NT2/D1 (cell line): Measurements from ENCODE around the gene SLC5A10.

Experiments used
- DNase-seq: peaks from one replicate; pipeline ENCODE4 v3.0.0-alpha.2; 2011; ENCODE audit warnings: low read depth, low spot score
- H3K27me3 ChIP-seq: 2 replicates; pipeline ENCODE4 v1.6.0; 2011; ENCODE audit warnings: mild to moderate bottlenecking; ENCODE audit not compliant: insufficient read length, insufficient read depth
- H3K36me3 ChIP-seq: 2 replicates; pipeline ENCODE4 v1.6.1; 2011; ENCODE audit warnings: mild to moderate bottlenecking, low read length, mixed read lengths; ENCODE audit not compliant: insufficient read depth, insufficient read length
- H3K4me1 ChIP-seq: 2 replicates; pipeline ENCODE4 v1.5.1; 2011; ENCODE audit not compliant: insufficient read depth, insufficient read length
- H3K4me3 ChIP-seq: 2 replicates; pipeline ENCODE4 v1.5.1; 2011; ENCODE audit warnings: low read depth; ENCODE audit not compliant: insufficient read length
- H3K9ac ChIP-seq: 2 replicates; pipeline ENCODE4 v1.6.0; 2011; ENCODE audit warnings: low read depth; ENCODE audit not compliant: insufficient read length
- H3K9me3 ChIP-seq: 2 replicates; pipeline ENCODE4 v1.5.1; 2011; ENCODE audit warnings: mild to moderate bottlenecking, low read length; ENCODE audit not compliant: insufficient read depth
- SUZ12 ChIP-seq: IDR thresholded peaks from 2 replicates; pipeline ENCODE4 v1.6.1; 2011; ENCODE audit not compliant: insufficient read length, insufficient read depth; ENCODE audit errors: extremely low read depth
- YY1 ChIP-seq: IDR thresholded peaks from 2 replicates; pipeline ENCODE4 v1.6.1; 2011; ENCODE audit not compliant: insufficient read length, insufficient read depth
- ZNF274 ChIP-seq: IDR thresholded peaks from 2 replicates; pipeline ENCODE4 v1.6.1; 2011; ENCODE audit warnings: mild to moderate bottlenecking, low read depth, low read length

The SLC5A10 gene

GRCh38 chr17:18956581-18956980 is 4.6 kb downstream of the SLC5A10 start:
- Histone ChIP-seq H3K4me3 (no peak overlapping the region), H3K36me3 (no peaks in the 10 kb centered on the region), H3K4me1 (peaks cover 10% of the 10 kb centered on the region), H3K27me3 (no peaks in the 10 kb centered on the region), H3K9ac (no peak overlapping the region), H3K9me3 (no peaks in the 10 kb centered on the region)
- DNase-seq: no peak
- TF ChIP-seq SUZ12 (no peak), ZNF274 (no peak), YY1 (no peak)

- Histone ChIP-seq H3K9me3 (no peaks in the 10 kb centered on the region), H3K4me1 (peaks cover 11% of the 10 kb centered on the region), H3K27me3 (no peaks in the 10 kb centered on the region), H3K4me3 (no peak overlapping the region), H3K36me3 (no peaks in the 10 kb centered on the region), H3K9ac (no peak overlapping the region)
- TF ChIP-seq SUZ12 (no peak), ZNF274 (no peak), YY1 (no peak)
- DNase-seq: no peak
Measured at GRCh38 chr17:18957831-18958230, 5.9 kb downstream of the SLC5A10 start.

GRCh38 chr17:18958611-18959010 is 6.6 kb downstream of the SLC5A10 start:
- H3K27me3 ChIP-seq: no peaks in the 10 kb centered on the region
- H3K9ac ChIP-seq: peak overlapping the region; percentile 26
- no peaks in the 10 kb centered on the region for H3K9me3 ChIP-seq
- H3K4me1 ChIP-seq: peaks cover 11% of the 10 kb centered on the region
- TF ChIP-seq ZNF274 (no peak), SUZ12 (no peak), YY1 (no peak)
- DNase-seq: no peak
- no peak overlapping the region for H3K4me3 ChIP-seq
- H3K36me3 ChIP-seq: no peaks in the 10 kb centered on the region

GRCh38 chr17:18959071-18959844 is 7.3 kb downstream of the SLC5A10 start:
- H3K9ac ChIP-seq: peak overlapping the region; percentile 26
- TF ChIP-seq YY1 (no peak), SUZ12 (no peak), ZNF274 (no peak)
- no peak overlapping the region for H3K4me3 ChIP-seq
- peaks cover 11% of the 10 kb centered on the region for H3K4me1 ChIP-seq
- no peaks in the 10 kb centered on the region for H3K27me3 ChIP-seq
- no peaks in the 10 kb centered on the region for H3K9me3 ChIP-seq
- no peak for DNase-seq
- H3K36me3 ChIP-seq: no peaks in the 10 kb centered on the region

GRCh38 chr17:18959845-18960240 is 7.9 kb downstream of the SLC5A10 start:
- Histone ChIP-seq H3K9ac (no peak overlapping the region), H3K4me3 (no peak overlapping the region), H3K4me1 (peaks cover 13% of the 10 kb centered on the region), H3K36me3 (no peaks in the 10 kb centered on the region), H3K9me3 (no peaks in the 10 kb centered on the region), H3K27me3 (no peaks in the 10 kb centered on the region)
- no peak for DNase-seq
- TF ChIP-seq YY1: no peak
- TF ChIP-seq SUZ12: no peak
- no peak for TF ChIP-seq ZNF274

GRCh38 chr17:18960241-18960665 is 8.3 kb downstream of the SLC5A10 start:
- no peak overlapping the region for H3K9ac ChIP-seq
- TF ChIP-seq YY1: no peak
- TF ChIP-seq SUZ12: no peak
- no peak for TF ChIP-seq ZNF274
- no peaks in the 10 kb centered on the region for H3K9me3 ChIP-seq
- H3K36me3 ChIP-seq: no peaks in the 10 kb centered on the region
- H3K4me3 ChIP-seq: no peak overlapping the region
- no peak for DNase-seq
- H3K4me1 ChIP-seq: peaks cover 13% of the 10 kb centered on the region
- no peaks in the 10 kb centered on the region for H3K27me3 ChIP-seq

- Histone ChIP-seq H3K9me3 (no peaks in the 10 kb centered on the region), H3K36me3 (no peaks in the 10 kb centered on the region), H3K4me3 (no peak overlapping the region), H3K4me1 (peaks cover 13% of the 10 kb centered on the region), H3K9ac (no peak overlapping the region), H3K27me3 (no peaks in the 10 kb centered on the region)
- TF ChIP-seq SUZ12: no peak
- TF ChIP-seq YY1: no peak
- no peak for DNase-seq
Measured at GRCh38 chr17:18960803-18961511, 9.0 kb downstream of the SLC5A10 start.
